ENCODE data around the gene PPP1R3D. TPM values are rescaled to one million over a fixed set of nuclear protein-coding genes. Genes with fewer than 3 reads are reported as not detected.

PPP1R3D gene
- total and polyA plus RNA-seq, 10 of the 15 experiments (the other 5 are each of a cell fraction or from before 2014, with no cell fraction given): 0.39 to 4.8 (median 2.9) TPM

- no peak for TF ChIP-seq HDAC2 (IDR thresholded peaks at IDR 0.05)
- TF ChIP-seq POLR2AphosphoS2 (IDR thresholded peaks at IDR 0.05; ENCODE audit: low read depth, low read length): no peak
- TF ChIP-seq IKZF1 (conservative IDR thresholded peaks at IDR 0.05): no peak
- no peak for TF ChIP-seq ZNF217 (IDR thresholded peaks at IDR 0.05)
- TF ChIP-seq GABPA (IDR thresholded peaks at IDR 0.05; ENCODE audit: low read depth): no peak
- no peak for TF ChIP-seq GATAD2B (conservative IDR thresholded peaks at IDR 0.05; ENCODE audit: low read depth)
- no peak for TF ChIP-seq NRF1 (conservative IDR thresholded peaks at IDR 0.05; ENCODE audit: low read depth, low read length)
Measured at GRCh38 chr20:59903621-59904020, 36.5 kb downstream of the PPP1R3D start (continued).

- ATAC-seq: no peak
- 56% methylated on average over 3 of the region's 3 CpGs for WGBS (ENCODE audit: insufficient coverage, insufficient replicate concordance, low lambda C conversion rate, missing lambda C conversion rate)
Measured at GRCh38 chr20:59902470-59902869, 37.6 kb downstream of the PPP1R3D start.

More at GRCh38 chr20:59902470-59902869, 37.6 kb downstream of the PPP1R3D start:
- TF ChIP-seq SUZ12 (IDR thresholded peaks at IDR 0.05; ENCODE audit: unreplicated experiment) (no peak), KDM1A (IDR thresholded peaks at IDR 0.05; ENCODE audit: borderline replicate concordance) (no peak), GATAD2B (conservative IDR thresholded peaks at IDR 0.05; ENCODE audit: low read depth) (no peak), SREBF1 (IDR thresholded peaks at IDR 0.05; ENCODE audit: low read length) (no peak), MEF2B (IDR thresholded peaks at IDR 0.05; ENCODE audit: partially characterized antibody, poor library complexity, severe bottlenecking) (no peak), REST (IDR thresholded peaks at IDR 0.05; ENCODE audit: low read depth, low read length) (no peak), HSF1 (IDR thresholded peaks at IDR 0.05; ENCODE audit: low read depth, low read length) (no peak), IRF4 (IDR thresholded peaks at IDR 0.05; ENCODE audit: low read depth, low read length) (no peak), CREB1 (IDR thresholded peaks at IDR 0.05; ENCODE audit: low read depth) (no peak), SMARCA5 (IDR thresholded peaks at IDR 0.05) (no peak), EP300 (IDR thresholded peaks at IDR 0.05; ENCODE audit: borderline replicate concordance in 1 of 2, control insufficient read depth in 1 of 2, low read depth in 2 of 2, low read length in 2 of 2) (no peak), MYC (IDR thresholded peaks at IDR 0.05; ENCODE audit: insufficient read depth, insufficient read length, insufficient replicate concordance, low read length, severe bottlenecking) (no peak), JUNB (IDR thresholded peaks at IDR 0.05) (no peak), MTA3 (IDR thresholded peaks at IDR 0.05; ENCODE audit: borderline replicate concordance, low read length) (no peak), NRF1 (conservative IDR thresholded peaks at IDR 0.05; ENCODE audit: low read depth, low read length) (no peak), KLF5 (IDR thresholded peaks at IDR 0.05; ENCODE audit: partially characterized antibody) (no peak)
- POLR2A ChIA-PET: no interaction called here
- no peak overlapping the region for H3K4me2 ChIP-seq (ENCODE audit: control insufficient read depth, insufficient read depth)
- in situ Hi-C loops (cut with MboI): no loop called here
- SMC1A ChIA-PET (ENCODE audit: uncharacterized antibody, unreplicated experiment): interaction anchor here (1.4 kb wide), 1 partner anchor 11 kb away, joined by 3 read pairs; no protein-coding TSS in a partner anchor
- H2AFZ ChIP-seq (ENCODE audit: control insufficient read depth, low read depth, low read length): no peak overlapping the region
- CTCF ChIA-PET: no interaction called here
- no peaks in the 10 kb centered on the region for H3K9me3 ChIP-seq (replicated peaks; ENCODE audit: control insufficient read depth, insufficient read depth, low read length)
- no peak for FAIRE-seq
- RAD21 ChIA-PET (ENCODE audit: unreplicated experiment): no interaction called here
- H3K79me2 ChIP-seq (ENCODE audit: control insufficient read depth, insufficient read depth, low read length): no peaks in the 10 kb centered on the region
- H3K4me1 ChIP-seq (ENCODE audit: control insufficient read depth, insufficient read depth, low read length): no peaks in the 10 kb centered on the region
- H3K27ac ChIP-seq (ENCODE audit: control insufficient read depth, insufficient read depth): no peak overlapping the region
- no peaks in the 10 kb centered on the region for H3K36me3 ChIP-seq (ENCODE audit: control insufficient read depth in 2 of 2, insufficient read depth in 2 of 2, low read length in 1 of 2)
- DNase-seq (ENCODE audit: low read depth, low spot score): no peak
- H3K27me3 ChIP-seq (replicated peaks in 1 of 2; ENCODE audit: control insufficient read depth in 2 of 2, insufficient read depth in 2 of 2, low read length in 1 of 2): no peaks in the 10 kb centered on the region
- H3K9ac ChIP-seq (ENCODE audit: control insufficient read depth, insufficient read depth, low read length): no peak overlapping the region
- intact Hi-C loops (cut with micrococcal nuclease; ENCODE audit: unreplicated experiment): no loop called here
- H4K20me1 ChIP-seq (ENCODE audit: control insufficient read depth, insufficient read depth): no peaks in the 10 kb centered on the region
- no peak overlapping the region for H3K4me3 ChIP-seq
- no TSS peak for BruUV-seq (replicated peaks)

Data from GM12878 (cell line).